Heart left ventricle (tissue), 16 donors: Measurements from ENCODE around the gene DUSP6. TPM values are rescaled to one million over a fixed set of nuclear protein-coding genes. Genes with fewer than 3 reads are reported as not detected.

Experiments
- ATAC-seq, 4 donors: fragments of 200-7000 bp; cut with Tn5 transposase; one replicate each; pipeline ENCODE4 v1.9.1; 2020 to 2022; ENCODE audit warnings: moderate library complexity in 4 of 4, mild to moderate bottlenecking in 3 of 4, moderate number of reproducible peaks in 1 of 4
- DNase-seq, 5 donors: peaks; one replicate each; pipeline ENCODE4 v3.0.0-alpha.2; 2020
- H3K27ac ChIP-seq, 12 donors: fragments of 200-600 bp; sonication (generic) in 4 of 12; one replicate each; pipeline versions ENCODE4 v1.5.0 to v1.8.0; 2016 to 2022; ENCODE audit warnings: mild to moderate bottlenecking in 2 of 12
- H3K27me3 ChIP-seq, 9 donors: fragments of 200-600 bp; sonication (generic) in 2 of 9; one replicate each; pipeline versions ENCODE4 v1.5.1 to v1.8.0; 2016 to 2022; ENCODE audit warnings: mild to moderate bottlenecking in 3 of 9
- H3K36me3 ChIP-seq, 9 donors: fragments of 200-600 bp; sonication (generic) in 2 of 9; one replicate each; pipeline versions ENCODE4 v1.5.0 to v1.8.0; 2018 to 2022; ENCODE audit warnings: mild to moderate bottlenecking in 2 of 9
- H3K4me1 ChIP-seq, 12 donors: fragments of 200-600 bp; sonication (generic) in 4 of 12; one replicate each; pipeline versions ENCODE4 v1.5.0 to v1.8.0; 2016 to 2022; ENCODE audit warnings: mild to moderate bottlenecking in 3 of 12
- H3K4me3 ChIP-seq, 12 donors: fragments of 200-600 bp; sonication (generic) in 4 of 12; one replicate each; pipeline versions ENCODE4 v1.5.0 to v1.8.0; 2017 to 2022; ENCODE audit warnings: mild to moderate bottlenecking in 9 of 12, moderate library complexity in 4 of 12
- H3K9me3 ChIP-seq, 12 donors: fragments of 200-600 bp; sonication (generic) in 4 of 12; one replicate each; pipeline versions ENCODE4 v1.5.0 to v1.8.0; 2016 to 2022; ENCODE audit warnings: mild to moderate bottlenecking in 1 of 12
- POLR2A ChIP-seq, 2 donors: fragments of 450-650 bp; IDR thresholded peaks; one replicate each; pipeline ENCODE4 v1.6.1; 2017; ENCODE audit warnings: antibody characterized with exemption in 2 of 2, mild to moderate bottlenecking in 2 of 2, moderate library complexity in 2 of 2
- intact Hi-C, 10 donors: fragments of 100-400 bp; cut with DNase I; formaldehyde crosslinking; loops; one replicate each; pipeline versions ENCODE4 v1.11.1 to v1.14.2; 2022
- polyA plus RNA-seq, 2 donors: library from polyadenylated mRNA; stranded (reverse); fragments of 200-250 nt; gene quantifications; one replicate each; pipeline ENCODE4 v1.2.3, GENCODE V29; 2013
- total RNA-seq, 9 donors: library from RNA; depleted of rRNA in 2 of 9; stranded (reverse); fragments of >200 nt in 2 of 9; fragmentation: NEBNext Ultra II Directional in 3 of 9; extraction: Animal tissue kit (Norgen Biotek cat#: 25700) in 3 of 9; gene quantifications; one replicate each; pipeline versions ENCODE4 v1.1.0 to v1.2.4, GENCODE V29; 2016 to 2023
- TF ChIP-seq, protein P1 (sequence below), 12 donors: fragments of 200-600 bp; sonication (generic) in 4 of 12; IDR thresholded peaks; one replicate each; pipeline versions ENCODE4 v1.5.0 to v1.8.0; 2018 to 2022; ENCODE audit warnings: antibody characterized with exemption in 12 of 12, mild to moderate bottlenecking in 5 of 12
- donor health status: ischemic (EF 13 %, LVEDD 7.1; RV severe dilation, severe dysfunction).
- donor health status: healthy with polysubstance abuse.
- donor health status: DM: no; HTN: yes; CAD: no.
- donor health status: DM: no; HTN: no; CAD: no.
- donor health status: ischemic (EF 25% LVEDD 6.9; RV normal size, moderate dysfunction).
- donor health status: ischemic (EF 25% LVEDD 5.7; RV mildly dilated, moderate dysfunction).
- donor health status: healthy.
- donor health status: DM: yes; HTN: yes; CAD: no.
- donor health status: ischemic (EF 35%, LVEDD 5.7; RV mildly dilated, moderate dysfunction).
- donor health status: nonischemic (EF 11% LVEDD 7.7; RV severe dilation, severe dysfunction).
- donor health status: DM: yes; HTN: yes; CAD: no.
- donor health status: PGD.
- donor health status: ischemic (EF 29% LVEDD 5.4; RV normal size, mild dysfunction).
- donor health status: nonischemic (EF 23%, LVEDD 6.1; RV moderate dilation, normal function).

DUSP6 gene
- total and polyA plus RNA-seq, 11 donors: 4.8 to 66.7 (median 21.4) TPM

DNA sequence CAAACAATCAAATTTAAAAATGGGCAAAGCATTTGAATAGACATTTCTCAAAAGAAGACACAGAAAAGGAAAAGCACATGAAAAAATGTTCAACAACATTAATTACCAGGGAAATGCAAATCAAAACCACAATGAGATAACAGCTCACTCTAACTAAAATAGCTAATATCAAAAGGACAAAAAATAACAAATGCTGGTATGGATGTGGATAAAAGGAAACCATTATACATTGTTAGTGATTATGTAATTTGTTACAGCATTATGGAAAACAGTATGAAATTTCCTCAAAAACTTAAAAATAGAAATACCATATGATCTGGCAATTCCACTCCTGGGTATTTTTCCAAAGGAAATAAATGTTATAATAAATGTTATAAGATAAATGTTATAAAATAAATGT lies 52.9 kb downstream of the DUSP6 start:
- H3K36me3 ChIP-seq: no peaks in the 10 kb centered on the region
- DNase-seq: no peak
- no peak overlapping the region for H3K27ac ChIP-seq
- H3K9me3 ChIP-seq: peaks cover 0 to 3% (median 0%) of the 10 kb centered on the region in 12 donors
- H3K4me3 ChIP-seq: no peak overlapping the region
- no peaks in the 10 kb centered on the region for H3K27me3 ChIP-seq
- no peak for TF ChIP-seq POLR2A (IDR thresholded peaks at IDR 0.05)
- TF ChIP-seq, protein P1, sequence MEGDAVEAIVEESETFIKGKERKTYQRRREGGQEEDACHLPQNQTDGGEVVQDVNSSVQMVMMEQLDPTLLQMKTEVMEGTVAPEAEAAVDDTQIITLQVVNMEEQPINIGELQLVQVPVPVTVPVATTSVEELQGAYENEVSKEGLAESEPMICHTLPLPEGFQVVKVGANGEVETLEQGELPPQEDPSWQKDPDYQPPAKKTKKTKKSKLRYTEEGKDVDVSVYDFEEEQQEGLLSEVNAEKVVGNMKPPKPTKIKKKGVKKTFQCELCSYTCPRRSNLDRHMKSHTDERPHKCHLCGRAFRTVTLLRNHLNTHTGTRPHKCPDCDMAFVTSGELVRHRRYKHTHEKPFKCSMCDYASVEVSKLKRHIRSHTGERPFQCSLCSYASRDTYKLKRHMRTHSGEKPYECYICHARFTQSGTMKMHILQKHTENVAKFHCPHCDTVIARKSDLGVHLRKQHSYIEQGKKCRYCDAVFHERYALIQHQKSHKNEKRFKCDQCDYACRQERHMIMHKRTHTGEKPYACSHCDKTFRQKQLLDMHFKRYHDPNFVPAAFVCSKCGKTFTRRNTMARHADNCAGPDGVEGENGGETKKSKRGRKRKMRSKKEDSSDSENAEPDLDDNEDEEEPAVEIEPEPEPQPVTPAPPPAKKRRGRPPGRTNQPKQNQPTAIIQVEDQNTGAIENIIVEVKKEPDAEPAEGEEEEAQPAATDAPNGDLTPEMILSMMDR (IDR thresholded peaks at IDR 0.05): no peak
- intact Hi-C loops: no loop called here
- no peak for ATAC-seq
- no peaks in the 10 kb centered on the region for H3K4me1 ChIP-seq

Other genes with a start within 250 kb of the DUSP6 start
- gene GALNT4, start 172.3 kb upstream of the DUSP6 start, total RNA-seq: 1 to 10 TPM; 1.9 to 5.4 (median 2.5) TPM
- 1 to 10 TPM; 1.4 to 1.6 TPM for gene GALNT4, start 172.3 kb upstream of the DUSP6 start, polyA plus RNA-seq
- 10 to 100 TPM in 1 of 9 donors, 1 to 10 TPM in 8; 6.8 to 12.4 (median 8.7) TPM for gene POC1B, start 173.5 kb upstream of the DUSP6 start, total RNA-seq
- gene POC1B, start 173.5 kb upstream of the DUSP6 start, polyA plus RNA-seq: 1 to 10 TPM; 3.3 to 6.7 TPM